Bronchial epithelial cell (primary cell): ENCODE results near the gene USP15. TPM values are rescaled to one million over a fixed set of nuclear protein-coding genes. Genes with fewer than 3 reads are reported as not detected.

ENCODE experiments used
- DNase-seq: peaks from one replicate; pipeline ENCODE4 v3.0.0-alpha.2; 2010; ENCODE audit warnings: low read depth
- FAIRE-seq: peaks from 2 replicates; lab custom pipeline; 2011; peaks lifted over from hg19 to GRCh38; lab: Jason Lieb, UNC
- H3K27me3 ChIP-seq: 2 replicates; pipeline ENCODE4 v1.5.1; 2011; ENCODE audit warnings: low read length; ENCODE audit not compliant: control insufficient read depth, insufficient read depth
- H3K36me3 ChIP-seq: 2 replicates; pipeline ENCODE4 v1.5.1; 2011; ENCODE audit warnings: low read length; ENCODE audit not compliant: control insufficient read depth, insufficient read depth
- H3K4me3 ChIP-seq: 2 replicates; pipeline ENCODE4 v1.5.1; 2011; ENCODE audit warnings: mild to moderate bottlenecking, low read depth, low read length, control low read depth
- total RNA-seq: library from RNA; depleted of rRNA; stranded (reverse); fragments of >200 nt; gene quantifications from 2 replicates; pipeline ENCODE4 v1.2.1, GENCODE V29; 2014
- TF ChIP-seq, protein P1 (sequence below): IDR thresholded peaks from 2 replicates; pipeline ENCODE4 v1.5.1; 2011; ENCODE audit warnings: mild to moderate bottlenecking, moderate library complexity, low read length, control low read depth, inconsistent platforms; ENCODE audit not compliant: insufficient read depth, severe bottlenecking

The USP15 gene
- 56.3 and 89.7 TPM in 2 replicates for total RNA-seq

DNA sequence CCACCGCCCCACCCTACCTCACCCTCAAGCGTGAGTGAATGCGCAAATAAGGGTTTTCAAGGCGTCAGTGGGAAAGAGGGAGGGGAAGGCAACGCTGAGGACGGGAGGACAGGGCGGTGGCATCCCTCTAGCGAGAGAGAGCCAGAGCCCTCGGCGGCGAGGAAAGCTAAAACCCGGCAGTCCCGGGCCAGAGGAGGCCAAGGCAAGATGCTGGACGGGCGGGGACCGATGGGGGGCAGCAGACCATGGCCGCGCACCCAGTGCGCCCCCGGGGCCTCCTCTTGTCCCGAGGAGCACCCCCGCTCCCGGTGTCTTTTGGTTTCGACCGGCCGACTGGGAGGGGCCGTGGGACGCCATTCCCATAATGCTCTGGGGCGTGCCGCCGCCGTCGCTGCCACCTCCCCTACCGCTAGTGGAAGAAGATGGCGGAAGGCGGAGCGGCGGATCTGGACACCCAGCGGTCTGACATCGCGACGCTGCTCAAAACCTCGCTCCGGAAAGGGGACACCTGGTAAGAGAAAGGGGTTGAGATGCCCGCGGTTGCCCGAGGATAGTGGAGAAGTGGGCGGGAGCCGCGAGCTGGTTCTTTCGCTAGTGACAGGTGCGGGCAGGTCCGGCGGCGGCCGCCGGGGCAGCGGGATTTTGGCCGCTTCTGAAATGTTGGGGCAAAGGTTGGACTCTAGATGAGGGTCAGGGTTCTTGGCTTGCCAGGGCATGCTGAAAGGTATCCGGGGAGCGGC lies at the start of gene USP15:
Gene USP15, plus strand, starts transcription at position 412 of the 740 bp plus-strand sequence. Its CDS starts 11 bp downstream, at position 423.
- Histone ChIP-seq H3K4me3 (peak within 1 kb of the TSS; percentile 99), H3K27me3 (no peaks in the 10 kb centered on the region), H3K36me3 (no peaks in the 10 kb centered on the region)
- DNase-seq, result peak; percentile 78
- FAIRE-seq, result no peak
- TF ChIP-seq, protein P1, sequence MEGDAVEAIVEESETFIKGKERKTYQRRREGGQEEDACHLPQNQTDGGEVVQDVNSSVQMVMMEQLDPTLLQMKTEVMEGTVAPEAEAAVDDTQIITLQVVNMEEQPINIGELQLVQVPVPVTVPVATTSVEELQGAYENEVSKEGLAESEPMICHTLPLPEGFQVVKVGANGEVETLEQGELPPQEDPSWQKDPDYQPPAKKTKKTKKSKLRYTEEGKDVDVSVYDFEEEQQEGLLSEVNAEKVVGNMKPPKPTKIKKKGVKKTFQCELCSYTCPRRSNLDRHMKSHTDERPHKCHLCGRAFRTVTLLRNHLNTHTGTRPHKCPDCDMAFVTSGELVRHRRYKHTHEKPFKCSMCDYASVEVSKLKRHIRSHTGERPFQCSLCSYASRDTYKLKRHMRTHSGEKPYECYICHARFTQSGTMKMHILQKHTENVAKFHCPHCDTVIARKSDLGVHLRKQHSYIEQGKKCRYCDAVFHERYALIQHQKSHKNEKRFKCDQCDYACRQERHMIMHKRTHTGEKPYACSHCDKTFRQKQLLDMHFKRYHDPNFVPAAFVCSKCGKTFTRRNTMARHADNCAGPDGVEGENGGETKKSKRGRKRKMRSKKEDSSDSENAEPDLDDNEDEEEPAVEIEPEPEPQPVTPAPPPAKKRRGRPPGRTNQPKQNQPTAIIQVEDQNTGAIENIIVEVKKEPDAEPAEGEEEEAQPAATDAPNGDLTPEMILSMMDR, result peak; percentile 71

DNA sequence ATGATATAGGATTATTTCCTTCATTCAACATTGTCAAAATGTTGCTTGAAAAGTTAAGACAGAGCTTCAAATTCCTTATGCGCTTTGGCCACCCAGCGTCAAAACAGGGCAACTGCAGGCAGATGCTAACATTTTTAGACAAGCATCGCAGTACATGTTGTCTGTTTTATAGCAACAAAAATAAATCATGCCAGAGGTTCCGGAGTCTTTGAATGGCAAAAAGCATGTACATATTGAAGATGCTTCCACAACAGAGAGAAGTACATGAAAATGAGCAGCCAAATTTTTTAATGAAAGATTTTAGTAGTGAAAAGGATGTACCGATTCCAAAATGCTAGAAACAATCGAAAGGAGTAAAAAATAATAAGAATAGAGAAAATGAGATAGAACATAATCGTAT lies 49.8 kb upstream of the USP15 start:
- TF ChIP-seq, protein P1, result peak; percentile 74
- no peak for FAIRE-seq
- no peaks in the 10 kb centered on the region for H3K36me3 ChIP-seq
- no peaks in the 10 kb centered on the region for H3K27me3 ChIP-seq
- H3K4me3 ChIP-seq, result no peak overlapping the region
- DNase-seq, result peak; percentile 52

DNA sequence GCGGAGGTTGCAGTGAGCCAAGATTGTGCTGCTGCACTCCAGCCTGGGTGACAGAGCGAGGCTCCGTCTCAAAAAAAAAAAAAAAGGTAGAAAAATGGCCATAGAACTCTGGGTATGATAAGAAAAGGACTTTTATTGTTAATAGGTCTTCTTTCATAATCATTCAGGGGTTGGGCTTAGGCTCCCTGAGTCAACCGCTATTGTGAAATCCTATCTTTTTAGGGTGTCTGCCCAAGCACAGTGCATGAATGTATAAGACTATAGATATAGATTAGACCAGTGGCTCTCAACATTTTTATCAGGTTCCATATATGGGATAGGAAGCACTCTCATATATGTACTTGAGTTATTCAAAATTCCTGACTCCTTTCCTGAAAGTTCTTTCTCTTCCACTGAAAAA lies 48.7 kb upstream of the USP15 start:
- Histone ChIP-seq H3K27me3 (no peaks in the 10 kb centered on the region), H3K4me3 (no peak overlapping the region), H3K36me3 (no peaks in the 10 kb centered on the region)
- no peak for FAIRE-seq
- peak; percentile 68 for DNase-seq
- TF ChIP-seq, protein P1, result no peak

DNA sequence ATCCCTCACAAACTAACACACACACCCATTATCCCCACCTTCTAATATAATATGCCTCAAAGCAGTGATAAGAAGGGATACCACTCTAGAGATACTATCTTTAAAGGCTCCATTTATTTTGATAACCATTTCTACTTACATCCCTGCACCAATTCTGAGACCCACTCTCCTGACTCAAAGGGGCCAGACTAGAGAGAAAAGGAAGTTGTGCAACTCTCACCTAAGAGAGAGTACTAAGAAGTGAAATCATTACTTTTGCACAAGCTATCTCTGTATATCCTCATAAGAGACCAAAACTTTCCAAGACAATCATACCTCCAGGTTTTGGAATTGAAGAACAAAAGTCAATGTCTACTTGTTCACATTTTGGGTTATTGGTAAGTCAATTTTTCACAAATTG lies 45.4 kb upstream of the USP15 start:
- TF ChIP-seq, protein P1, result no peak
- DNase-seq (peak; percentile 53), FAIRE-seq (no peak)
- Histone ChIP-seq H3K36me3 (no peaks in the 10 kb centered on the region), H3K4me3 (no peak overlapping the region), H3K27me3 (no peaks in the 10 kb centered on the region)

DNA sequence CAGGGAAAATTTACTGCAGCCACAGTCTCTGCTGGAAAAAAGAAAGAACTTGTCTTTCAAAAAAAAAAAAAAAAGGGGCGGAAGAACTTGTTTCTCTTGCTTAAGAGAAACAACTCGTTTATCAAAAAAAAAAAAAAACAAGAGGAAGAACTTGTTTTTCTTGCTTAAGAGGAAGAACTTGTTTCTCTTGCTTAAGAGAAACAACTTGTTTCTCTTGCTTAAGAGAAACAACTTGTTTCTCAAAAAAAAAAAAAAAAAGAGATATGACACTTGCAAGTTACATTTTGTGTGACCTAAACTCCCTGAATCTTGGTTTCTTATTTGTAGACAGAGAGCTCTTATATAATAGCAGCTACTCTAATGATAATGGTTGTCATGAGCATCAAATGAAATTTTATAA lies 44.7 kb upstream of the USP15 start:
- FAIRE-seq (no peak), DNase-seq (peak; percentile 89)
- Histone ChIP-seq H3K4me3 (no peak overlapping the region), H3K27me3 (no peaks in the 10 kb centered on the region), H3K36me3 (no peaks in the 10 kb centered on the region)
- TF ChIP-seq, protein P1, result no peak
